GM18511 (cell line): Measurements from ENCODE around the gene KNCN.

Experiments used
- ATAC-seq: cut with Tn5 transposase; IDR thresholded peaks from one replicate; pipeline ENCODE4 v1.9.1; 2021; ENCODE audit warnings: mild to moderate bottlenecking, moderate library complexity; ENCODE audit not compliant: unreplicated experiment

KNCN gene

DNA sequence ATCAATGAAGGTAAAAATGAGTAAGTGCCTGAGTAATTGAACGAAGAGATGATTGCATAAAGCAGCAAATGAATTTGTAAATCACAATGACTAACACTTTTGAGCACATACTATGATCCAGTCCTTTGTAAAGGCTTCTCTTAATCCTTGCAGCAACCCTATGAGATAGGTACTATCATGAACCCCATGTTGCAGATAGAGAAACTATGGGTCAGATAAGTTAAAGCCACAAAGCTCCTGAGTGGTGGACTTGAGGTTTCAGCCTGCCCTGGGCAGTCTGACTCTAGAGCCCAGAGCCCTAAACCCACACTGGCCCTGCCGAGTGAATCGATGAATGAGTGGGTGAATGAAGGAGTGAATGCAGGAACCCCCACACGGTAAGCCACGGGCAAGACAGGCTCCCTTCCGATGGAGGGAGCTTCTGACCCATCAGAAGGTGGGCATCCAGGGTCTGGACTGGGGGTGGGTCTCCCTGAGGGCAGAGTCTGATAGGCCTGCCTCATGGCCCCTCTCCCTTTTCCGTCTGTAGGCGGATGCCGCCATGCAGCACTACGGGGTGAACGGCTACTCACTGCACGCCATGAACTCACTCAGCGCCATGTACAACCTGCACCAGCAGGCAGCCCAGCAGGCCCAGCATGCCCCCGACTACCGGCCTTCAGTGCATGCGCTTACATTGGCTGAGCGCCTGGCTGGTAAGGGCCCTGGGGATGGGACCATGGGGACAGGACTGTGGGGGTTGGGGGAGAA, 44.8 kb downstream of the KNCN start:
- ATAC-seq: no peak

DNA sequence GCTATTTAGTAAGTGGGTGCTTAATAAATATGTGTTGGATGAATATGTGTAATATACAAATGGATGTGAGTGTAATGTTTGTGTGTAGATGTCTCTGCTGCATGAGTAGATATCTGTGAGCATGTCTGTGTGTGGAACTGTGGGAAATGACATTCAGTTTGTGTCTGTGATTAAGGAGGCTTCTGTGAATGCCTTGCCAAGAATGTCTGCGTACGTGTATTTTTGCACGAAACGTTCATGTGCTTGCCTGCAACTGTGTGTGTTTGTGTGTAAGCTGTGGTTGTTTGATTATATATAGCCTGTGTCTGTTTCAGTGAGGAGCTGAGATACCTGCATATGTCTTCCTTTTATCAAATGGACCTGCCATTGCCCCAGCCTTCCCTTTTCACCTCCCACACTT, 48.0 kb downstream of the KNCN start:
- ATAC-seq: no peak

DNA sequence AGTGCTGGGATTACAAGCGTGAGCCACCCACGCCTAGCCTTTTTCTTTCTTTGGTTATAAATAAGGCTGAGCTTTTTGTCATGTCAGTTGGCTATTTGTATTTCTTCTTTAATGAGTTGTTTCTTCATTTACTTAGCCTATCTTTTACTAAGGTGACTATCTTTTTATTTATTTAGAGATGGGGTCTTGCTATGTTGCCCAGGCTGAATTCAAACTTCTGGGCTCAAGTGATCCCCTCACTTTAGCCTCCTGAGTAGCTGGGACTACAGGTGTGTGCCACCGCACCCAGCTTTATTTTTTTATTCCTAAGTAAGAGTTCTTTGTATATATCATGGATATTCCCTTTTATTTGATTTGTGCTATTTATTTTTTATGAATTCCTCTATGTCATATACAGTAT, 49.9 kb downstream of the KNCN start:
- no peak for ATAC-seq

DNA sequence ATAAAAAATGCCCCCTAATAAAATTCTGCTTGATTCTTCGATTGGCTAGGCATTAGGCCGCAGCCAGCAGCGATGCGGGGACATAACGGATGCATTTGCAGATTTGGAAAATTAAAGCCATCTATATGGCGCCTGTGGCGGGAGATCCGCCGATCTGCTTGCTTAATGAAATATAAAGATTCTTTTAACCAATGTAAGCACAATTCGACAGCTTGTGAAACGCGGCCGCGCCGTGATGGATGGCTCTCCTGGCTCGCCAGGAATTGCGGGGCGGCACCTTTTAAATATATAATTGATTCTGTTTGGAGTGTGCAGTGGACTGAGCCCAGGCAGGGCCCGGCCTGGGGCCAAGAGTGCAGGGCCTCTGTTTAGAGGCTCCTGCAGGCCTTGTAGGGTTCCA, 53.8 kb downstream of the KNCN start:
- no peak for ATAC-seq

DNA sequence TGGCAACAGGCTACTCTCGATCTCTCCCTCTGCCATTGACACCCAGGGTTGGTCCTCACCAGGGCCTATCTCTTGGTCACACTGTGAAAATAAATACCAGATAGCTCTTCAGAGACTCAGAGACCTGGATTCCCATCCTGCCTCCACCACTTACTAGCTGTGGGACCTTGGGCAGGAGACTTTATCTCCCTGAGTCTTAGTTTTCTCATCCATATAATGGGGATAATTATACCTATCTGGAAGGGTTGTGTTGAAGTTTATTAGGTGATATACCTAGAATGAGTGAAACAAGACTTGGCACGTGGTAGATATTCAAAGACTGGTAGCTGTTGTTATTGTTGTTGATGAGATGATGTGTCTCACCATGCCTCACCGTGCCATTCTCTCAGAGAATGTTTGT, 54.4 kb downstream of the KNCN start:
- ATAC-seq: no peak

DNA sequence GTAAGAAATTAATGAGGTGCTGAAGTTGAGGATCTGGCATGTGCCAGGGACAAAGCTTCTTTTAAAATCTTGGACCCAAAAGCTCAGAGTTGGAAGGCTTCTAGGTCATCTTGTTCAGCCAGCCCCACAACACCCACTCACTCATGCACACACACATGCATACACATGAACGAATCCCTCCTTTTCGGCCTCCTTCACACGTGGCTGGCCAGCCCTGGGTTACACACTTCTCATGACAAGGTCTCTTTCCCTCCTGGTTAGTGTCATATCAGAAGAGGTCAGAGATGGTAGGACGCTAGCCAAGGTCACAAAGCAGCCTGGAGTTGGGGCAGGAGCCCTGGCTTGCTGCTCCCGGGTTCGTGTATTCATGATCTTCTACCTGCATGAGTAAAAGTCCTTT, 54.9 kb downstream of the KNCN start:
- no peak for ATAC-seq

DNA sequence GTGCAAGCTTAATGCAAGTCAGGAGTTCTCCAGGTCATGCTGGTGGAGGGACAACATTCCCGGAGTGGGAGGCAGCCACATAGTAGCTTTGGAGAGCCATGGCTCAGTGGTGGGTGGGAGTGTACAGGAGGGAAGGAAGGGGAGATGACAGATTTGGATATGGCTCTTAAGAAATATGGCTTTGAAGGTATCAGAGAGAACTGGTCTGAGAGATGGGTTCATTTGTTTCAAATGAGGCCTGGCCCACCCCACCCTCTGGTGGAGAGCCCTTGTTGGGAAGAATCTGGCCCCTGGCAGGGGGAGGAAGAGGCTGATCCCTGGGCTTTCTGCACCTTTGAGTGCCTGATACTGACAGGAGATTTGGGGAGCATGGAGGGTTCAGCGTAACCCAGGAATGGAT, 55.7 kb downstream of the KNCN start:
- ATAC-seq: no peak
